Upper lobe of right lung (tissue), 1 donor: ENCODE data around the gene FAM163B. TPM values are rescaled to one million over a fixed set of nuclear protein-coding genes. Genes with fewer than 3 reads are reported as not detected.
A peak's percentile ranks its signal among the peaks of the same experiment; 100 is the strongest.

Experiments
- ATAC-seq: fragments of 200-7000 bp; cut with Tn5 transposase; one replicate; pipeline ENCODE4 v1.9.1; 2020; ENCODE audit warnings: mild to moderate bottlenecking, moderate library complexity
- DNase-seq: peaks from one replicate; pipeline ENCODE4 v3.0.0-alpha.2; 2020
- H3K27ac ChIP-seq: fragments of 200-600 bp; one replicate; pipeline ENCODE4 v1.8.0; 2022
- H3K27me3 ChIP-seq: fragments of 200-600 bp; one replicate; pipeline ENCODE4 v1.8.0; 2022; ENCODE audit warnings: mild to moderate bottlenecking
- H3K36me3 ChIP-seq: fragments of 200-600 bp; one replicate; pipeline ENCODE4 v1.8.0; 2022
- H3K4me1 ChIP-seq: fragments of 200-600 bp; one replicate; pipeline ENCODE4 v1.8.0; 2022
- H3K4me3 ChIP-seq: fragments of 200-600 bp; one replicate; pipeline ENCODE4 v1.8.0; 2022; ENCODE audit warnings: mild to moderate bottlenecking
- H3K9me3 ChIP-seq: fragments of 200-600 bp; one replicate; pipeline ENCODE4 v1.8.0; 2022
- CTCF ChIP-seq: fragments of 200-600 bp; IDR thresholded peaks from one replicate; pipeline ENCODE4 v1.8.0; 2022; ENCODE audit warnings: antibody characterized with exemption
- intact Hi-C: fragments of 100-400 bp; cut with DNase I; formaldehyde crosslinking; loops from one replicate; pipeline ENCODE4 v1.11.0; 2022
- total RNA-seq: library from RNA; stranded (reverse); fragmentation: NEBNext Ultra II Directional; extraction: Animal tissue kit (Norgen Biotek cat#: 25700); gene quantifications from one replicate; pipeline ENCODE4 v1.2.1, GENCODE V29; 2021
- donor health status: DM: no; HTN: yes; CAD: no; lungs with severe emphysema.

The FAM163B gene
- total RNA-seq, 1 donor from 2014 or later: not detected

DNA sequence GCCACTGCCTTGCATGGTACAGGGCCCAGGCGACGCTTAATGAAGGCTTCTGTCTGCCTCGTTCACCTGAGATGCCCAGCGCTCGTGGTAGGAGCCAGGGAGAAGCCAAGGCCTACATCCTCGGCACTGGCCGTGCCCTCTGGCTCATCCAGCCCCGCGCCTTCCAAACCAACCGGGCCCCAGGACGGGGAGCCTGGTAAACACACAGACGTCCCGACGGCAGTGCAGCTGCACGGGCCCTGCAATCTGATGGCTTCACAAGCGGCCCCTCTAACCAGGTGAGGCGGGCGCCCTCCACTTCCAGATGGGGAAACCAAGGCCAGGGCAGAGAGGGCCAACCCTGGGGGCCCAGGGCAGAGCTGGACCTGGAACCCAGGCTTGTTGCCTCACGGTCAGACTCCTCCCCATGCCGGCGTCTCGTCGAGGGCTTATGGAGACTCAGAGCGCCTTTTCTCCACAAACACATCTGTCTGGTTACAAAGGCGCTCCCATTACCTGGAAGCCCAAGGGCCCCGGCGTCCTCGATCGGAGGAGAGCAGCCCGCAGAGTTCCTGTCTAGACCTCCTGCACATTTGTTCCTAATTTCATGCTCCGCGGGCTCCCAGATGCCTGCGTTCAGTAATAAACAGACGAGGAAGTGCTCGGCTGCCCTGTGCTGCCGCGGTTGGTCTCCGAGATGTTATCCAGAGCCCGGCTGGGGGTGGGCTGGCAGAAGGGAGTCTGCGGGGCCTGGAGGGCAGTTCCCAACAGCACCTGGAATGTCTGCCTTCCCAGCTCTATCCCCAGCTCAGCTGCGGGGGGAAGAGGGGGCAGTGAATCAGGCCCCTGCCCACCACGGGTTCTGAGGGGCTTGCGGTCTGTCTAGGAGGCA is 23.5 kb downstream of the FAM163B start:
- Histone ChIP-seq H3K36me3 (no peaks in the 10 kb centered on the region), H3K27ac (no peak overlapping the region), H3K27me3 (peaks cover 27% of the 10 kb centered on the region), H3K4me1 (peaks cover 20% of the 10 kb centered on the region), H3K9me3 (no peaks in the 10 kb centered on the region), H3K4me3 (no peak overlapping the region)
- no peak for TF ChIP-seq CTCF
- DNase-seq (no peak), ATAC-seq (no peak)
- intact Hi-C loops: no loop called here

GRCh38 chr9:133584559-133585476 is 24.4 kb downstream of the FAM163B start:
- TF ChIP-seq CTCF: no peak
- DNase-seq: no peak
- ATAC-seq: peak; percentile 29
- intact Hi-C loops: no loop called here
- Histone ChIP-seq H3K9me3 (no peaks in the 10 kb centered on the region), H3K27me3 (peaks cover 27% of the 10 kb centered on the region), H3K4me1 (peaks cover 20% of the 10 kb centered on the region), H3K27ac (peak overlapping the region; percentile 11), H3K4me3 (no peak overlapping the region), H3K36me3 (no peaks in the 10 kb centered on the region)

GRCh38 chr9:133584167-133584558 is 25.0 kb downstream of the FAM163B start:
- TF ChIP-seq CTCF: no peak
- DNase-seq (no peak), ATAC-seq (no peak)
- no peaks in the 10 kb centered on the region for H3K36me3 ChIP-seq
- no peaks in the 10 kb centered on the region for H3K9me3 ChIP-seq
- H3K4me3 ChIP-seq: no peak overlapping the region
- H3K4me1 ChIP-seq: peaks cover 20% of the 10 kb centered on the region
- H3K27ac ChIP-seq: peak overlapping the region; percentile 42
- intact Hi-C loops: no loop called here
- H3K27me3 ChIP-seq: peaks cover 29% of the 10 kb centered on the region

DNA sequence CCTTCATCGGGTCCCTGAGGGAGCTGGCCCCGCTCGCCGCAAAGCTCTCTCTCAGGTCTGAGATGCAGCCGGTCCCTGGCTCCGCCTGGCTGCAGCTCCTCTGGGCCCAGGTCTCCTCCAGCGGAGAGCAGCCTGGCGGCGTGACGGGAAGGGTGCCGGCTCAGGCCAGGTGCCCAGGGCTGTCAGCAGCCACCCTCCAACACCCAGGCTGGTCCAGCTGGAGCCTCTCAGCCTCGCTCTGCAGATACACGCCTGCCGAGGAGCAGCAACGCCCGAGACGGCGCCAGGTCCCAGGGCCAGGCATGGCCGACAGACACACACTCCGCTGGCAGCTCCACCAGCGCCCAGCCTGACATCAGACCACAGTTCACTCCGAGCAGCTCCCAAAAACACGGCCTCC is 25.6 kb downstream of the FAM163B start:
- peak overlapping the region; percentile 42 for H3K27ac ChIP-seq
- intact Hi-C loops: no loop called here
- no peaks in the 10 kb centered on the region for H3K9me3 ChIP-seq
- TF ChIP-seq CTCF: no peak
- H3K36me3 ChIP-seq: no peaks in the 10 kb centered on the region
- H3K27me3 ChIP-seq: peaks cover 35% of the 10 kb centered on the region
- H3K4me3 ChIP-seq: no peak overlapping the region
- peaks cover 20% of the 10 kb centered on the region for H3K4me1 ChIP-seq
- ATAC-seq (peak; percentile 42), DNase-seq (no peak)

GRCh38 chr9:133583111-133583510 is 26.1 kb downstream of the FAM163B start:
- Histone ChIP-seq H3K4me1 (peaks cover 20% of the 10 kb centered on the region), H3K9me3 (no peaks in the 10 kb centered on the region), H3K4me3 (no peak overlapping the region), H3K27ac (peak overlapping the region; percentile 42), H3K27me3 (peaks cover 35% of the 10 kb centered on the region), H3K36me3 (no peaks in the 10 kb centered on the region)
- DNase-seq: no peak
- no peak for TF ChIP-seq CTCF
- intact Hi-C loops: no loop called here
- no peak for ATAC-seq
